ENCODE results near the gene TMEM86A.

DNA sequence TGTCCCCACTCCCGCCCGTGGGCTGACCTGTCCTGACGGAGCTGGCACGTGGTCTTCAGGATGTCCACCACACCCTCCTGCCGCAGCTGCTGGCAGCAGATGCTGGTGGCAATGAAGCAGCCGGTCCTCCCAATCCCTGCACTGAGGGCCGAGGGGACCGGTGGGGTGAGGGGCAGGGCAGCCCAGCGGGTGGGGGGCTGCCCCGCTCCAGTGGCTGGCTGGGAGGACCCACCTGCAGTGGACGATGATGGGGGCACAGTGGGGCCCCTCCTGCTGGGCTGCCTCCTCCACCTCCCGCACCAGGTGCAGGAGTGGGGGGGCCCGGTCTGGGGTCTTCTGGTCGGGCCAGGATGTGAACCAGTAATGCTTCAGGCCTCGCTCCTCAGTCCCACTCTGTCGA, 30.8 kb downstream of the TMEM86A start:
- TF ChIP-seq POLR2A (IDR thresholded peaks at IDR 0.05; ENCODE audit: low read length) (no peak), MAZ (IDR thresholded peaks at IDR 0.05; ENCODE audit: borderline replicate concordance, low read depth, low read length) (no peak), RAD21 (conservative IDR thresholded peaks at IDR 0.05 in 1 of 2, IDR thresholded peaks at IDR 0.05 in 1 of 2) (no peak), RFX5 (IDR thresholded peaks at IDR 0.05) (no peak), CBX2 (IDR thresholded peaks at IDR 0.05; ENCODE audit: borderline replicate concordance, low read depth) (no peak), JUNB (IDR thresholded peaks at IDR 0.05) (no peak), TP53 (CRISPR knock-in tag; IDR thresholded peaks at IDR 0.05) (no peak), MAFK (IDR thresholded peaks at IDR 0.05; ENCODE audit: partially characterized antibody) (no peak)
- TF ChIP-seq, protein P1, sequence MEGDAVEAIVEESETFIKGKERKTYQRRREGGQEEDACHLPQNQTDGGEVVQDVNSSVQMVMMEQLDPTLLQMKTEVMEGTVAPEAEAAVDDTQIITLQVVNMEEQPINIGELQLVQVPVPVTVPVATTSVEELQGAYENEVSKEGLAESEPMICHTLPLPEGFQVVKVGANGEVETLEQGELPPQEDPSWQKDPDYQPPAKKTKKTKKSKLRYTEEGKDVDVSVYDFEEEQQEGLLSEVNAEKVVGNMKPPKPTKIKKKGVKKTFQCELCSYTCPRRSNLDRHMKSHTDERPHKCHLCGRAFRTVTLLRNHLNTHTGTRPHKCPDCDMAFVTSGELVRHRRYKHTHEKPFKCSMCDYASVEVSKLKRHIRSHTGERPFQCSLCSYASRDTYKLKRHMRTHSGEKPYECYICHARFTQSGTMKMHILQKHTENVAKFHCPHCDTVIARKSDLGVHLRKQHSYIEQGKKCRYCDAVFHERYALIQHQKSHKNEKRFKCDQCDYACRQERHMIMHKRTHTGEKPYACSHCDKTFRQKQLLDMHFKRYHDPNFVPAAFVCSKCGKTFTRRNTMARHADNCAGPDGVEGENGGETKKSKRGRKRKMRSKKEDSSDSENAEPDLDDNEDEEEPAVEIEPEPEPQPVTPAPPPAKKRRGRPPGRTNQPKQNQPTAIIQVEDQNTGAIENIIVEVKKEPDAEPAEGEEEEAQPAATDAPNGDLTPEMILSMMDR (IDR thresholded peaks at IDR 0.05) = no peak
- TF ChIP-seq, protein P2, sequence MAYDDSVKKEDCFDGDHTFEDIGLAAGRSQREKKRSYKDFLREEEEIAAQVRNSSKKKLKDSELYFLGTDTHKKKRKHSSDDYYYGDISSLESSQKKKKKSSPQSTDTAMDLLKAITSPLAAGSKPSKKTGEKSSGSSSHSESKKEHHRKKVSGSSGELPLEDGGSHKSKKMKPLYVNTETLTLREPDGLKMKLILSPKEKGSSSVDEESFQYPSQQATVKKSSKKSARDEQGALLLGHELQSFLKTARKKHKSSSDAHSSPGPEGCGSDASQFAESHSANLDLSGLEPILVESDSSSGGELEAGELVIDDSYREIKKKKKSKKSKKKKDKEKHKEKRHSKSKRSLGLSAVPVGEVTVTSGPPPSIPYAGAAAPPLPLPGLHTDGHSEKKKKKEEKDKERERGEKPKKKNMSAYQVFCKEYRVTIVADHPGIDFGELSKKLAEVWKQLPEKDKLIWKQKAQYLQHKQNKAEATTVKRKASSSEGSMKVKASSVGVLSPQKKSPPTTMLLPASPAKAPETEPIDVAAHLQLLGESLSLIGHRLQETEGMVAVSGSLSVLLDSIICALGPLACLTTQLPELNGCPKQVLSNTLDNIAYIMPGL (CRISPR knock-in tag; IDR thresholded peaks at IDR 0.05; ENCODE audit: borderline replicate concordance) = no peak
- TF ChIP-seq, protein P3, sequence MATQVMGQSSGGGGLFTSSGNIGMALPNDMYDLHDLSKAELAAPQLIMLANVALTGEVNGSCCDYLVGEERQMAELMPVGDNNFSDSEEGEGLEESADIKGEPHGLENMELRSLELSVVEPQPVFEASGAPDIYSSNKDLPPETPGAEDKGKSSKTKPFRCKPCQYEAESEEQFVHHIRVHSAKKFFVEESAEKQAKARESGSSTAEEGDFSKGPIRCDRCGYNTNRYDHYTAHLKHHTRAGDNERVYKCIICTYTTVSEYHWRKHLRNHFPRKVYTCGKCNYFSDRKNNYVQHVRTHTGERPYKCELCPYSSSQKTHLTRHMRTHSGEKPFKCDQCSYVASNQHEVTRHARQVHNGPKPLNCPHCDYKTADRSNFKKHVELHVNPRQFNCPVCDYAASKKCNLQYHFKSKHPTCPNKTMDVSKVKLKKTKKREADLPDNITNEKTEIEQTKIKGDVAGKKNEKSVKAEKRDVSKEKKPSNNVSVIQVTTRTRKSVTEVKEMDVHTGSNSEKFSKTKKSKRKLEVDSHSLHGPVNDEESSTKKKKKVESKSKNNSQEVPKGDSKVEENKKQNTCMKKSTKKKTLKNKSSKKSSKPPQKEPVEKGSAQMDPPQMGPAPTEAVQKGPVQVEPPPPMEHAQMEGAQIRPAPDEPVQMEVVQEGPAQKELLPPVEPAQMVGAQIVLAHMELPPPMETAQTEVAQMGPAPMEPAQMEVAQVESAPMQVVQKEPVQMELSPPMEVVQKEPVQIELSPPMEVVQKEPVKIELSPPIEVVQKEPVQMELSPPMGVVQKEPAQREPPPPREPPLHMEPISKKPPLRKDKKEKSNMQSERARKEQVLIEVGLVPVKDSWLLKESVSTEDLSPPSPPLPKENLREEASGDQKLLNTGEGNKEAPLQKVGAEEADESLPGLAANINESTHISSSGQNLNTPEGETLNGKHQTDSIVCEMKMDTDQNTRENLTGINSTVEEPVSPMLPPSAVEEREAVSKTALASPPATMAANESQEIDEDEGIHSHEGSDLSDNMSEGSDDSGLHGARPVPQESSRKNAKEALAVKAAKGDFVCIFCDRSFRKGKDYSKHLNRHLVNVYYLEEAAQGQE (IDR thresholded peaks at IDR 0.05) = no peak
- TF ChIP-seq, protein P4, sequence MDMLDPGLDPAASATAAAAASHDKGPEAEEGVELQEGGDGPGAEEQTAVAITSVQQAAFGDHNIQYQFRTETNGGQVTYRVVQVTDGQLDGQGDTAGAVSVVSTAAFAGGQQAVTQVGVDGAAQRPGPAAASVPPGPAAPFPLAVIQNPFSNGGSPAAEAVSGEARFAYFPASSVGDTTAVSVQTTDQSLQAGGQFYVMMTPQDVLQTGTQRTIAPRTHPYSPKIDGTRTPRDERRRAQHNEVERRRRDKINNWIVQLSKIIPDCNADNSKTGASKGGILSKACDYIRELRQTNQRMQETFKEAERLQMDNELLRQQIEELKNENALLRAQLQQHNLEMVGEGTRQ (IDR thresholded peaks at IDR 0.05) = no peak
